GM21528 (cell line): ENCODE data around the gene HYAL1.
A peak's percentile ranks its signal among the peaks of the same experiment; 100 is the strongest.

Source experiments
- ATAC-seq: cut with Tn5 transposase; IDR thresholded peaks from one replicate; pipeline ENCODE4 v1.9.1; 2021; ENCODE audit warnings: mild to moderate bottlenecking, moderate library complexity; ENCODE audit not compliant: unreplicated experiment, low FRiP score

The HYAL1 gene, protein sequence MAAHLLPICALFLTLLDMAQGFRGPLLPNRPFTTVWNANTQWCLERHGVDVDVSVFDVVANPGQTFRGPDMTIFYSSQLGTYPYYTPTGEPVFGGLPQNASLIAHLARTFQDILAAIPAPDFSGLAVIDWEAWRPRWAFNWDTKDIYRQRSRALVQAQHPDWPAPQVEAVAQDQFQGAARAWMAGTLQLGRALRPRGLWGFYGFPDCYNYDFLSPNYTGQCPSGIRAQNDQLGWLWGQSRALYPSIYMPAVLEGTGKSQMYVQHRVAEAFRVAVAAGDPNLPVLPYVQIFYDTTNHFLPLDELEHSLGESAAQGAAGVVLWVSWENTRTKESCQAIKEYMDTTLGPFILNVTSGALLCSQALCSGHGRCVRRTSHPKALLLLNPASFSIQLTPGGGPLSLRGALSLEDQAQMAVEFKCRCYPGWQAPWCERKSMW

DNA sequence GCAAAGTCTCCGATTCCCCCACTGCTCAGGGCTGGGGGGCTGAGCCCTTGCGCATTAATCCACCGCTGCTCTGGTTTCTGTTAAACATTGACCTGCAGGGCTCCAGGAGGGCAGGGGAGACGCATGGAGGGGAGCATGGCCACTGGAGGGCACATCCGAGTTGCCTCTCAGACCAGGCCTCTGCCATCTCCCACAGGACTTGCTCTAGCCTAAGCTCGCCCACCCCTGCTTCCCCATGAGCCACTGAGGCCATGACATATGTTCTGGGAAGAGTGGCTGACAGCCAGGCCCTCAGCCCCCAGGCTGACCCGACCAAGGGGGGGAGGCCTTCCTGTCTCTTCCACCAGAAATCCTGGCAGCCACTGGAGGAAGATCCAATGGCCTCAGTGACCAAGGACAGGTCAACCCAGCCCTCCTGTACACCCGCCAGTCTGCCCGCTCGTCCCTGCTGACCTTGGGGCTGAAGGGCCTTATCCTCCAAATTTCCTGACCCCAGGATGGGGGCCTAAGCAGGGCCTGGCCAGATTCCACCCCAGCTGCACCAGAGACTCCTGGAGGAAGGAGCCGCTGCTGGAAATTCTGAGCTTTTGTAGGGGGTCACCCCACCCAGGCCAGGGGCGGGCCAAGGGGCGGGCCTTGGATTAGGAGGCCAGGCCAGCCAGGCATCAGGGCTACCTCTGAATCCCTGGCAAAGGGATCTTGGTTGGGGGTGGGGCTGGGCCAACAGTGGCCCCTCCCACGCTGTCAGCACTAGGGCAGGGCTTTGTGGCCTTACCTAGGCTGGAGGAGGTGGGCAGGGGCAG, at the start of gene HYAL1:
TSS of gene HYAL1 (minus strand) at position 562 of the 803 bp plus-strand sequence. CDS start 618 bp downstream, outside the sequence.
- no peak for ATAC-seq

DNA sequence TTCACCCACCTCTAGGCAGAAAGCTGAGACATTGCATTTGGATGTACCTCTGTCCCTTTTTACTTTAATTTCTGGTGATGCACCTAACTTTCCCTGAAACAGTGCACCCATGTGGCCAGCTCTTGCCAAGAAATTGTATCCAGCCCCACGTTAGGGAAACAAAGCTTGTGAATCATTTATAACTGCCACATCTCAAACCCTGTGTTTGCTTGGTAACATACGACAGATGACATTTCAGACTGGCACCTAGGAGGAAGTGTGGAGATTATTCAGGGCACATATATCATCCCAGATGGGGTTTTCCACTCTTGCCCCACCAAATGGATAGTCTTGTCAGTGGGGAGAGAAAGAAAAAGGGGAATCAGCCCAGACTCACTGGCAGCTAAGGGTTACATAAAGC, 49.4 kb upstream of the HYAL1 start:
- no peak for ATAC-seq

DNA sequence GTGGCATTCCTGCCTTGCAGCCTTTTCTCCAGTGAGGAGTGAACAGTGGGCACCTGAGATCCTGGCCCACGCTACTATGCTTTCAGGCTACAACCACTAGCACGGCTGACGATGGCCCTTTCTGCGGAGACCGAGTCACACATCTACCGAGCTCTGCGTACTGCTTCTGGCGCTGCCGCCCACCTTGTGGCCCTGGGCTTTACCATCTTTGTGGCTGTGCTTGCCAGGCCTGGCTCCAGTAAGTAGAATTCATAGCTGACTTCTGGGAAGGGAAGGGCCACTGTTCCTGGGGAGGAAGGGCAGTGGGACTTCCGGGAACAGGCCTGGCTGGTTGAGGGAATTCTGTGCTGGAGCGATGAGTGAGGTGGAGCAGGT, 47.9 kb upstream of the HYAL1 start:
- no peak for ATAC-seq

DNA sequence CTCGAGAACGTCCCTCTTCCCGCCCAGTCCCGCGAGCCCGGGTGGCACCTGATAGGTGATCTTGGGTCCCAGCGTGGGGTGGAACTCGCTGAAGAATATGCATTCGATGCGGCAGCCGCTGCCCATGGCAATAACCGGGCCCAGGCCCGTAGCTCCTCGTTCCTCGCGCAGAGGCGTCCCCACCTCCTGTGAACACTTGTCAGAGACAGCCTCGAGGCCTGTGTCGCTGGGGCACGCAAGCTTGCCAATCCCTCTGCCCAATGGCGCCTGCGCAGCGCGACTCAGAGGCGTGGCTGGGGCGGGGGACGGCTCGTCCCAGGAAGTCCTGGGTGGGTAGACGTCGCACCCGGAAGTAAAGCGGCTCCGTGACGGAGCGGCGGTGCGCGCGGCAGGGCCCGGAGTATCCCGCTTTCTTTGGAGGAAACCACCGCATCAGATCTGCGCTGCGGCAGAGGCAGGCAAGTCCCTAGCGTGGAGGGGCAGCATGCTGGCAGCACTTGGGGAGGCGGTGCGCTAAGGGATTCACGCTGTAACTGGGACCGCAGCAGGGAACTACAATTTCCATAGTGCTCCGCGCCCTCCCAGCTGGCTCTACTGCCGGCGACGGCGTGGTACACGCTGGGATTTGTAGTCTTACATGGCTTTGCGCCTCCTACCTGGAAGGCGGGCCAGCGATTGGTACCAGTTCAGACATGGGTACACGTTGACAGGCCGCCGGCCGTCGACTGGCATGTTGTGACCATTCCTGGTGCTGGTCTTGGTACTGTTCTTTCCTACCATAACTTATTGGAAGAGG, 47.4 kb upstream of the HYAL1 start, which contains the start of the genes CYB561D2 and NPRL2:
TSS of gene CYB561D2 (plus strand) at position 336 of the 796 bp plus-strand sequence. CDS start 572 bp downstream, outside the sequence.
TSS of gene NPRL2 (minus strand) at position 249 of the 796 bp plus-strand sequence. CDS start at position 126, 123 bp downstream.
- peak; percentile 79 for ATAC-seq

DNA sequence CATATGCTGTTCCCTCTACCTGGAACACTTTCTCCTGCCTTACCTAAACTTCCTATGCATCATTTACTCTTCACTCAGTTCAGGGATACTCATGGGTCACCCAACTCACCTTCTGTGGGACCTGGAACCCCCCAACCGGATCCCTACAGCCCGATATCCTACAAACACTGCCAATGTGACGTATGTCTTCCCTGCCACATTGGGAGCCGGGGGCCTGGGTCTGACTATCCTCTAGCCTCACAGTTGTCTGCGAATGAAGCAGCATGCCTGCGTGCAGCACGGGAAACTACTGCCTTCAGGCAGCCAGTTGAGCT, 46.8 kb upstream of the HYAL1 start:
- no peak for ATAC-seq

DNA sequence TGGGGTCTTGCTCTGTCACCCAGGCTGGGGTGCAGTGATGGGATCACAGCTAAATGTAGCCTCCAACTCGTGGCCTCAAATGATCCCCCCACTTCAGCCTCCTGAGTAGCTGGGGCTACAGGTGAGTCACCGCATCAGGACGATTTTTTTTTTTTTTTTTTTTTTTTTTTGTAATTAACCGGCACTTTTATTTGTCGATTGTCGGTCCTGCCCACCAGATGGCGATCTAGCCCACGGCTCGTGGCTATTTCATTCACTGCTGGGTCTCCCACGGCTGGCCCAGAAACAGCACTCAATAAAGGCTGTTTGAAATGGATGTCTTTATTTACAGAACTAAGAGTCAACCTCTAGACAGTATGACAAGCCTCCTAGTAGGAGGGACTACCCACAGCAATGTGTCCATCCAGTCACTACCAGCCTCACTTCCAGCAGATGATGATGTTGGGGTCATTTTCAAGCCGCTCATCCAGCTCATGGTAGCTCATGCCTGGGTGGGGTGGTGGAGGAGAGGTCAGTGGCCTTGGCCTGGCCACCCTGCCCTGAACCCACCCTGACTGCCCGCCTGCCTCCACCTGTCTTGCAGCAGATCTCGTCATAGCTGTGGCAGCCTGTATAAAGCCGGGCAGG, 43.9 kb upstream of the HYAL1 start:
- no peak for ATAC-seq

DNA sequence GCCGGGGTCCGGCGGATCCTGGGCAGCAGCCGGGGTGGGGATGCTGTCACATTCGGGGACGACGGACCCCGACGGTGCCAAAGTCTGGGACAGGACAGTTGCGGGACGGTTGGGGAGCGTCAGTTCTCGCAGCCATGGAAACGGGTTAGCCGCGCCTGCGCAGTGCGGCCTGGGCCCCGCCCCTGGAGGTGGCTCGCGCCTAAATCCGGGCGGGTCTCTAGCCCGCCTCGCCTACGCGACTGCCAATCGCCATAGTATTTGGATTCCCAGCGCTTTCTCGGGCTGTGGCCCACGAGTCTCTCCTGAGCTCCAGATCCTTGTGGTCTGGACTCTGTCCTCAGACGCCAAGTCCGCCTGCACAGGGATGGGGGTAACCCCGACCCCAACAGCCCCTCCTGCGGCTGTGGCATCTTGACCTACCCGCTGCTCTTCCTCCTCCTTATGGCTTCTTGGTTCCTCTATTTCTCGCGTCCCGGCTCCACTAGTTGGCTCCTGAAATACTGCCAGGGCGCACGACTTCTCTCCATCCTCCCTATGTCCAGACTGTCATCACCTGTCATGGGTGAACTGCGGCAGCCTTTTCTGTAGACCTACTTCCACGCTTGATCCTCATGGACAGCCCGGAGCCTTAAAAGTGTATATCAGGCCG, 42.3 kb upstream of the HYAL1 start, which contains the start of gene ZMYND10:
TSS of gene ZMYND10 (minus strand) at position 147 of the 649 bp plus-strand sequence. CDS start 153 bp downstream, outside the sequence.
- no peak for ATAC-seq

DNA sequence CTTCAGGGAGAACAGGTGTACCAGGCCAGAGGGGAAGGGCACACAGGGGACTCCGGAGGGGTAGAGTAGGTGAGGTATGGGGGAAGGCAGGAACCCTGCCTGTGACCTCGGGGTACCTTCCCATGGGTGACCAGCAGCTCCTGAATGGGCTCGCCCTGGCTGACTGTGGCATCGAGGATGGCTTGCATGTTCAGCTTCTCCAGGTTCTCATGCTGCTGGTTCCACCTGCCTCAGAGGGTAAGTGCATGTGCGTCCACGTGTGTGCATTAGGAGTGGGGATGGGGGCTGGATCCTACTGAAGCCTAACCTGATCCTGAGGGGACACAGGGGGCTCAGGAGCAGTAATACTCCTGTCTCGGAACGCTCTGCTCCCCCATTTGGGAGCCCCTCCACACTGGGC, 41.6 kb upstream of the HYAL1 start:
- no peak for ATAC-seq

DNA sequence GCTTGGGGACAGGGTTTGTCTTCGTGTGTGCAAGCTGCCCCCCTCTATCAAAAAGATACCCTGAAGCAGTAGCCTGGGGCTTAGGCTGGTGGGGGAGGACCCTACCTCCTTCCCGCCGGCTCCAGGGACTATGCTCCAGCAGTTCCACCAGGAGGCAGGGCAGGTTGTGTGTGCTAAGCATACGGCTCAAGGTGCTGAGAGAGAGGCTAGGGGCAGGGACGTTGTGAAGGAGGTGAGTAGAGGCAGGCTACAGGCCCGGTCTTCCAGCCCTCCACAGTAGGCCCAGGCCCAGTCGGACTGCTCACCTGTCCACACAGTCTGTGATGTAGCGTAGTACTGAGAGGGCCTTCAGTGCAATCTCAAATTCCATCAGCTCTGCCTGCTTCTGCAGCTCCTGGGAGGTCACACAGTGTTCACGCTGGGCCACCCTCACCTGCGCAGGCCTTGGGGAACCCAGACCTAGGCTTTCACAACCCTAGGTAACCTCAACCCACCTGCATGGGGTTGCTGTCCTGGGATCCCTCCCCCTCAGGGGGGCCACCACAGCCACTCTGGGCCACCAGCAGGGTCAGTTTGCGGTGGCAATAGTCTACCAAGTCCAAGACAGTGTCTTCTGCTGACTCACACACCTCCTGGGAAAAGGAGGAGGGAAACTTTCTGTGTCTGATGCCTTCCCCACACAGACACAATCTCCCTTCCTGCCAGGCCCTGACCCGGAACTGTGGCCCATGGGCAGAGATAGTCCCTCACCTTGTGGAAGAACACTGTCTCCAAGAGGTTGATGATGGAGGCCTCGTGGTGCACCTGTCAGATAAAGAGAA, 39.6 kb upstream of the HYAL1 start:
- no peak for ATAC-seq

DNA sequence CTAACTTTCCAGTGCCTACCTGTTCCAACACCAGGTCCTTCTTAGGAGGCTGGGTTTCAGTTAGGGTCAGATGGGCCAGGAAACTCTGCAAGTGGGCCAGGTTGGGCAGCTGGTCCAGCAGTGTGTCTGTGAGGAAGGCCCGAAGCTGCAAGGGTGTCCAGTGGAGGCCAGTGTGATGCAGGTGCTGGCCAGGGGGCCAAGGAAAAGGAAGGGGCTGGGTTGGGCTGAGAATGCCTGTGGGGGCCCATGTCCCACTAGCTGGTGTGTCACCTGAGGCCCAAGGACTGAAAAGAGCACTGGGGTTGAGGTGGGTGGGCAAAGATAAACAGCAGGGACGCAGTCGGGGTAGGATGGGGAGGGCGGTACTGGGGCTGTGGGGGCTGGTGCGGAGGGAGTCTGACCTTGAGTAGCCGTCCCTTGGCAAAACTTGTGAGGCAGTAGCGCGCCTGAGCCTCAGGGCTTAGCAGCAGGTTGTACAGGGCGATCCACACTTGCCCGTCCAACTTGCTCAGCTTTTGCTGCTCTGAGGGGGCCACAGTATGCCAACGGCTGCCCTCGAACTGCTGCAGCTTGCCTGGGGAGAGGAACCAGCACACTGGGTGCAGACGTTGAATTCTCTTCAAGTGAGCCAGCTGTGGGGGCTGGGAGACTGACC, 38.7 kb upstream of the HYAL1 start:
- no peak for ATAC-seq

DNA sequence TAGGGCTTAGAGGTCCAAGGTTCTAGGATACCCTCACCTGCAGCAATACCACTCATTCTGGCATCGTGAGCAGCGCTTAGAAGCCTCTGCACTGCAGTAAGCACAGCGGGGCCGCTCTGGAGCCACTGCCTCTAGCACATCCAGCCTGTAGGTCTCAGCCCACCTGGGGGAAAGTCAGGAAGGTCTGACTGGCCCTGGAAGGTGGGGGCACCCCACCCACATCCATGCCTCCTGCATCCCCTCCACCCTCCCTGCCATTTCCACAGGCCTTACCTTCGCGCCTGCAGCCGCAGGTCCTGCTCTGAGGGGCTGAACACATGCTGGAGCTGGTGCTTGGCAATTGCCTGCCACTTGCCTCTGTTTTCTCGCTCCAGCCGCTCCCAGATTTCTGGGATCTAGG, 38.2 kb upstream of the HYAL1 start:
- no peak for ATAC-seq

DNA sequence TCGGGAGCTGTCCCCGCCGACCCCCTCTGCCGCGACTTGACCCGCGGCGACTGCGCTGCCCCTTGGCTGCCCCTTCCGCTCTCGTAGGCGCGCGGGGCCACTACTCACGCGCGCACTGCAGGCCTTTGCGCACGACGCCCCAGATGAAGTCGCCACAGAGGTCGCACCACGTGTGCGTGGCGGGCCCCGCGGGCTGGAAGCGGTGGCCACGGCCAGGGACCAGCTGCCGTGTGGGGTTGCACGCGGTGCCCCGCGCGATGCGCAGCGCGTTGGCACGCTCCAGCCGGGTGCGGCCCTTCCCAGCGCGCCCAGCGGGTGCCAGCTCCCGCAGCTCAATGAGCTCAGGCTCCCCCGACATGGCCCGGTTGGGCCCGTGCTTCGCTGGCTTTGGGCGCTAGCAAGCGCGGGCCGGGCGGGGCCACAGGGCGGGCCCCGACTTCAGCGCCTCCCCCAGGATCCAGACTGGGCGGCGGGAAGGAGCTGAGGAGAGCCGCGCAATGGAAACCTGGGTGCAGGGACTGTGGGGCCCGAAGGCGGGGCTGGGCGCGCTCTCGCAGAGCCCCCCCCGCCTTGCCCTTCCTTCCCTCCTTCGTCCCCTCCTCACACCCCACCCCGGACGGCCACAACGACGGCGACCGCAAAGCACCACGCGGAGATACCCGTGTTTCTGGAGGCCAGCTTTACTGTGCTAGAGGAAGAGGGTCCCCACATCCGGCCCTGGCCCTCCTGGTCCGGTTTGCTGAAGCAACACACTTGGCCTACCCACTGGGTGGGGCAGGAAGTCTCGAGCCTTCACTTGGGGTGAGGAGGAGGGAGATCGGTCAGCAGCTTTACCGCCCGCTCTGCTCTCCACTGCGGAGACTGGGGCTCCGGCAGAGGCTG, 37.3 kb upstream of the HYAL1 start, which contains the start of gene RASSF1:
TSS of gene RASSF1 (minus strand) at position 389 of the 882 bp plus-strand sequence. CDS start at position 358, 31 bp downstream.
- peak; percentile 23 for ATAC-seq

DNA sequence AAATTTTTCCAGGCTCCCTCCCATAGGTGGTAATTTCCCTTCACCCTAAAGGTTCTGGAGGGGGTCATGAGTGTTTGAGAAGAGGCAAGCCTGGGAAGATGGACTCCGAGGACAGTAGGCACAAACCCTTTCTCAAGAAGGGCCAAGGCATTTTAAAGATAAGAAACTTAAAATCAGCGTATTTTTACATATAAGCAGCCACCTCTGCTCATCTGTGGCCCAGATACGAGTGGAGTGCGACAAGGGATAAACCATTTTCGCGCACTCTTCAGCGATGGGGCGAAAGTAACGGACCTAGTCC, 36.7 kb upstream of the HYAL1 start:
- ATAC-seq: no peak

DNA sequence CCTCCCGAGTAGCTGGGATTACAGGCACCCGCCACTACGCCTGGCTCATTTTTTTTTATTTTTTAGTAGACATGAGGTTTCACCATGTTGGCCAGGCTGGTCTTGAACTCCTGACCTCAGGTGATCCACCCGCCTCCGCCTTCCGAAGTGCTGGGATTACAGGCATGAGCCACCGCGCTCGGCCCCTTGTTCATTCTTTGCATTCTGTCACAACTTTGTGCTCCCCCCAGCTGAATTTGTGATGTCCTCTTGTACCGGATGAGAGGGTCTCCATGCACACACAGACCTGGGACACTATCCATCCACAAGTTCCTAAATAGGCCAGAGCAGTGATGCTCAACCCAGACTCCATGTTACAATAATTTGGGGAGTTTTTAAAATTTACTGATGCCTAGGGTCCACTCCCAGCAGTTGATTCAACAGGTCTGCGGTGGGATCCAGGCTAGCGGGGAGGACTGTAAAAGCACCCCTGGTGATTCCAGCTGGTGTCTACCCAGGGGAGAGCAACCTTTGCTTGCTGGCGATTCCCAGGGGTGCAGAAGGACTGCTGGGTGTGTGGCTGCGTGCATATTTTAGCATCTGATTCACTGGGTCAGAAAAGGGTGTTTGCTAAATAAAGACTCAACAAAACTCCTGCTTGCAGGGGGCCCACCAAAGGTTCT, 36.2 kb upstream of the HYAL1 start:
- no peak for ATAC-seq

DNA sequence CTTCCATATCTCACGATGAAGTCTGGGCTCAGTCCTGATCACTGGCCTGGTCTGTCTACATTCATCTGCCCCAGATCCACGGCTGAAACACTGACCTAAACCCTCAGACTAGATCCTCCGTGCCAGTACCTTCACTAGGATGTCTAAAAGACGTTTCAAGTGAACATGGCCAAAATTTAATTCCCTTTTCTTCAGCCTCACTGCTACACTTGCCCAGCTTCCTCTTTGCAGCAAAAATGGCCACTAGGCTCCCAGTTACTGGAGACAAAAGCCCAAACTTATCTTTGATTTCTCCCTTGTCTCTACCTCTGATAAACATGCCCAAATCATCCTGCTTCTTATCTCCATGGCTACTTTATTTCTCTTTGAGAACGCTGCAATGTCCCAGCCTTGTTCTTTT, 35.6 kb upstream of the HYAL1 start:
- ATAC-seq: no peak

DNA sequence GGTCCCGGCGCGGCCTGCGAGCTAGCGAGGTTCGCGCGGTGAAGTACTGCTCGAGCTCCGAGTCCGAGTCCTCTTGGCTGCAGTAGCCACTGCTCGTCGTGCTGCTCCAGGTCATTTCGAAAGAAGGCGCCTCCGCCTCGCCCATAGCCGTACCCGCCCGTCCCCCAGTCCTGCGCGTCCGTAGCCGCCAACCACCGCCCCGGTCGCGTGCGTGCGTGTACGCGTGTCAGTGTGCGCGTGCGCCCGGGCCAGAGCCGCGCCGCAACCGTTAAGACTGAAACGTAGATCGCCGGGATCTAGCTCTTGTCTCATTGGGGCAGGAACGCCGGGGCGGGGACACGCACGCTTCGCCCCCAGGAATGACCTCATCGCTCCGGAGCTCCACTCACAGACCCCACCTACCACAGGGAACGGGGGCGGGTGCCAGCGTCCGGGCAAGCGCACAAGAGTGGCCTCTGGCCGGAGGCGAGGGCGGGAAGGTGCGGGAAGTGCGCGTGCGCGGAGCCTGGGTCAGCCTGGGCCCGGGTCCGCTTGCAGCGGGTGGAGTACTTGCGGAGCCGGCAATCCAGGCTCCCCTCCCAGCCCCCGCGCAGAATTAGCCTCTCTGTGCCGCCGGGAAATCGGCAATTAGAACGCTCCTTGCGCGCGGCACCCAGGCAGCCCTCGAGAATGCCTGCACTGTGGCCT, 33.9 kb upstream of the HYAL1 start:
- peak; percentile 70 for ATAC-seq
